NCI-H2196 treated with DMSO at 0.1 percent for 48 hours (cell line): Measurements from ENCODE around the gene LAT.
"Not testable (repeated sequence)": the region's sequence is repeated elsewhere in the genome, so short reads cannot be mapped to it uniquely, and the experiment has no call there.

Source experiments
- DNase-seq: peaks from one replicate; lab custom pipeline; 2025; ENCODE audit not compliant: unreplicated experiment; lab: John Stamatoyannopoulos, UW

LAT gene

DNA sequence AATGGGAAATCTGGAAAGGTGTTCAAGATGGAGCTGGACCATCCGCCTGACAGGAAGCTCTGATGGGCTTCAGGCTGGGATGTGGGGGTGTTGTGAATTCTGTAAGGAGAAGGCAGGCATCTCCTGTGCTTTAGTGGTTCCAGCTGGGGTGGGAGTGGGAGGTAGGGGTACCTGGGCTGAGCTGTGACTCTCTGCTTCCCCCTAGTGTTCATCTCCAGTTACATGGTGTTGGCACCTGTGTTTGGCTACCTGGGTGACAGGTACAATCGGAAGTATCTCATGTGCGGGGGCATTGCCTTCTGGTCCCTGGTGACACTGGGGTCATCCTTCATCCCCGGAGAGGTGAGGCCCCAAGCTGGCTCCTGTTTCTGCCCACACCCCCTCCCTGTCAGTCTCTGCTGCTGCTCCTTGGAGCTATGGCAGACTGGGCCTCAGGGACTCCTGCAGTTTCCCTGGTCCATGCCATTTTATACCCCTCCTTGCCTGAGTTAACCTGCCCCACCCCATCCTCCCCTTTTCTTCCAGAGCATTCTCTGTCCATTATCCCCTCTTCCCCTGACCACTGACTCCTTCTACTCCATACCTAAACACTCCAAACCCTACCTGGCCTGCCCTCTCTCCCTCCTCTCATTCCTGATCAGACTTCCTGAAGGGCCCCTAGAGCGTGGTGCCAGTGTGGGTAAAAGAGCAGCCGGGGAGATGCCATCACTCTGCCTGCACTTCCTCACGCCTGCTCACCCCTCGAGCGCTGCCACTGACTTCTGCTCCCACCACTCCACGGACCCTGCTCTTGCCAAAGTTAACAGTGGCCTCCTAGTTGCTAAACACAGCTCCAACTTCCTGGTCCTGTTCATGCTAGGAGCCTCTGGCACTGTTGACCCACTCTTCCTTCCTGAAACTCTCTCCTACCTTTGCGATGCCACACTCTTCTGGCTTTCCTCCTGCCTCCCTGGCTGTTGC, 6.9 kb upstream of the LAT start:
- DNase-seq = no peak

GRCh38 chr16:28980330-28980729, 4.5 kb upstream of the LAT start:
- not testable (repeated sequence) for DNase-seq

GRCh38 chr16:28980929-28981328, 3.9 kb upstream of the LAT start:
- DNase-seq = no peak

DNA sequence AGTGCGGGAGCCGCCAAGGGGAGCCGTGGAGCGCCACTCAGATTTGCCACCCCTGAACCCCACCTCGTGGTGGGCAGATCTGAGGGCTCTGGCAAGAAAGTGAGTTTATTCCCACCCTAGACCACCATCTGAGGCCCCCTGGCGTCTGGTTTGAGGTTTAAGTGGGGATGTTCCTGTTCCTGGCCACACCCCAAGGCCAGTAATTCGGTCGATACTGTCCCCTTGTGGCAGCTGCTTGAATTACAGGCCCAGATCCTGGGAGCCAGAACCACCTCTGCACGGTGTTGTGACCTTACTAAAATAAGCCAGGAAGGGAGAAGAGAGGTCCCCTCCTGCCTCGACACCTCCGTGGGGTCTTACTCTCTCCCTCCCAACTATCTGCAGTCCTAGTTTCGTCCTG, 3.3 kb upstream of the LAT start:
- DNase-seq = no peak

DNA sequence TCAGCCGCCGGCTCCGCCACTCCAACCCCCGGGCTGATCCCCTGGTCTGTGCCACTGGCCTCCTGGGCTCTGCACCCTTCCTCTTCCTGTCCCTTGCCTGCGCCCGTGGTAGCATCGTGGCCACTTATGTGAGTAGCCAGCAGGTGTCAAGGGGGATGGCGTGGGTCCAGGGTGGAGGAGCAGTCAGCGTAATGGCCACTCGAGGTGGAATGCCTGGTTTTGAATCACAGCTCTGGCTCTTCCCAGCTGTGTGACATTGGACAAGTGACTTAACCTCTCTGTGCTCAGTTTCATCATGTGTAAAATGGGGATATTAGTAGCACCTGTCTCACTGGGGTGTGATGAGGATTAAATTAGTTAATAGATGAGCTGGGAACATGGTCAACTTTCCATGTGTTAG, 2.4 kb upstream of the LAT start:
- no peak for DNase-seq

- no peak for DNase-seq
Measured at GRCh38 chr16:28982949-28983348, 1.9 kb upstream of the LAT start.

DNA sequence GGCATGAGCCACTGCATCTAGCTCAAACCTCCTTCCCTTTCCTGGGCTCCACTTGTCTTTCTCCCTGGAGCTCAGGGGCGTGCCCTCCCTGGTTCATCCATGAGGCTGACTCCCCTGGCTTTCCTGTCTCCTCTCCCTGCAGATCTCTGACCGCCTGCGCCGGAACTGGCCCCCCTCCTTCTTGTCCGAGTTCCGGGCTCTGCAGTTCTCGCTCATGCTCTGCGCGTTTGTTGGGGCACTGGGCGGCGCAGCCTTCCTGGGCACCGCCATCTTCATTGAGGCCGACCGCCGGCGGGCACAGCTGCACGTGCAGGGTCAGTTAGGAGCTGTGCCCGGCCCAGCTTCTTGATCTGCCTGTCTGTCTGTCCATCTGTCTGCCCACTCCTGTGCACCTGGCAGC, 1.2 kb upstream of the LAT start:
- DNase-seq = peak; percentile 73

DNA sequence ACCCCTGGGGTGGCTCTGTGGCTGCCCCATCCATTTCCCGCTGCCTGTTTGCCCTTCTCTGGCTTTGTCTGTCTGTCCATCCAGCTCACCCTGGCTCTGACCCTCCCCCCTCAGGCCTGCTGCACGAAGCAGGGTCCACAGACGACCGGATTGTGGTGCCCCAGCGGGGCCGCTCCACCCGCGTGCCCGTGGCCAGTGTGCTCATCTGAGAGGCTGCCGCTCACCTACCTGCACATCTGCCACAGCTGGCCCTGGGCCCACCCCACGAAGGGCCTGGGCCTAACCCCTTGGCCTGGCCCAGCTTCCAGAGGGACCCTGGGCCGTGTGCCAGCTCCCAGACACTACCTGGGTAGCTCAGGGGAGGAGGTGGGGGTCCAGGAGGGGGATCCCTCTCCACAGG, 761 bp upstream of the LAT start:
- no peak for DNase-seq

GRCh38 chr16:28985211-28986041, 574 bp downstream of the LAT start:
- no peak for DNase-seq

DNA sequence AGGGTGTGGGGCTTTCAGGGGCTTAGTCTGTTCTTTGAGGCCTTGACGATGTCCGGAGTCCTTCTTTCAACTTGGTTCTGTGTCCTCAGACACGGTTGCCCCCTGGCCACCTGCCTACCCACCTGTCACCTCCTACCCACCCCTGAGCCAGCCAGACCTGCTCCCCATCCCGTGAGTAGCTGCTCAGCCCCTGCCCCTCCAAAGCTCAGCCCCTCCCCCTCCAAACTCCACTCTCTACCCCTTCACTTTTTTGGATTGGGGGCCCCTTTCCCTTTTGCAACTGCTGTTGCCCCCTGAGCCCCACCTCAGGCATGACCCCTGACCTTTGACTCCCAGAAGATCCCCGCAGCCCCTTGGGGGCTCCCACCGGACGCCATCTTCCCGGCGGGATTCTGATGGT, 1.2 kb downstream of the LAT start:
- DNase-seq = no peak

DNA sequence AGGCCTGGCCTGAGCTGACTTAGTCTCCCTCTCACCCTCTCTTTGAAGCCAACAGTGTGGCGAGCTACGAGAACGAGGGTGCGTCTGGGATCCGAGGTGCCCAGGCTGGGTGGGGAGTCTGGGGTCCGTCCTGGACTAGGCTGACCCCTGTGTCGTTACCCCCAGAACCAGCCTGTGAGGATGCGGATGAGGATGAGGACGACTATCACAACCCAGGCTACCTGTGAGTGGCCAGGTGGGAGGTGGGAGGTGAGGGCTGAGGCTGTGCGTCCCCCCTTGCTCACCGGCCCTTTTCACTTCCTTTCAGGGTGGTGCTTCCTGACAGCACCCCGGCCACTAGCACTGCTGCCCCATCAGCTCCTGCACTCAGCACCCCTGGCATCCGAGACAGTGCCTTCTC, 1.6 kb downstream of the LAT start:
- DNase-seq = no peak

DNA sequence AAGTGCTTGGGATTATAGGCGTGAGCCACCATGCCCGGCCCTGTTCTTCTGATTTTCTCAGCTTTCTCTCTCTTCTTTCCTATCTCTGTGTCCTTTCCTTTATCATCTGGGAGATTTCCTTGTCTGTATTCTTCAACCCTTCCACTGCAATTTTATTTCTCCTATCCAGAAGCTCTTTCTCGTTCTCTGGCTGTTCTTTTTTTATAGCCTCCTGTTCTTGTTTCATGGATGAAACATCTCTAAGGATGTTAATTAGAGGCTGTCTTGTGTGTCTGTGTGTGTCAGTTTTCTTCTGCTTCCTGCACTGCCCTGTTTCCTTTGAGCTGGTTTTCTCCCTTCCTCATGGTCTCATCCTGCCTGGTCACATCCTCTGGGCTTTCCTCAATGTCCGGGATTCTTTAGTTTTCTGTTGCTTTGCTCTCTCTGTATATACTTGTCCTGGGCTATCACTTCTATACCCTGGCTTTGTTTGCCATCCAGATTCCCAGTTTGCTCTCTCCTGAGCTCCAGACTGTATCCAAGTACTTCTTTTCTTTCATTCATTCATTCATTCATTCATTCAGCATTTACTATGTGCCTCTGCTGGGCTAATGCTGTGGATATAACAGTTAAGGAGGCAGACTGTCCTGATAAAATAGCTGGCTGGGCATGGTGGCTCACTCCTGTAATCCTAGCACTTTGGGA, 2.5 kb downstream of the LAT start:
- DNase-seq = no peak

DNA sequence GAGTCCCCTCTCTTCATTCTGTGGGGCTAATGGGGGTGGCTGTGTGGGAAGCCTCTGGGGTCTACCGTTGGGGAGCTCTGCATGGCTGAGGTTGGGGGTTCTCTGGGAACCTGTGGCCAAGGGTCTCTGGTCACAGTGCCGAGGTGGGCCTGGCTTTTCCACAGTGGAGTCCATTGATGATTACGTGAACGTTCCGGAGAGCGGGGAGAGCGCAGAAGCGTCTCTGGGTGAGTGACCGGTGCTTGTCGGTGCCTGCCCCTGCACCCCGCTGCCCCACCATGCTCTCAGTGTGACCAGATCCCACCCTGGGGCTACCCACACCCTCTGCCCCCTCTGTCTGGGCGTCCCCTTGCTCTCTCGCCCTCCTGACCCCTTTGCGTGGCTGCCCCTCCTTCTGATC, 4.5 kb downstream of the LAT start:
- DNase-seq = no peak

GRCh38 chr16:28990375-28991040, 5.7 kb downstream of the LAT start:
- no peak for DNase-seq

DNA sequence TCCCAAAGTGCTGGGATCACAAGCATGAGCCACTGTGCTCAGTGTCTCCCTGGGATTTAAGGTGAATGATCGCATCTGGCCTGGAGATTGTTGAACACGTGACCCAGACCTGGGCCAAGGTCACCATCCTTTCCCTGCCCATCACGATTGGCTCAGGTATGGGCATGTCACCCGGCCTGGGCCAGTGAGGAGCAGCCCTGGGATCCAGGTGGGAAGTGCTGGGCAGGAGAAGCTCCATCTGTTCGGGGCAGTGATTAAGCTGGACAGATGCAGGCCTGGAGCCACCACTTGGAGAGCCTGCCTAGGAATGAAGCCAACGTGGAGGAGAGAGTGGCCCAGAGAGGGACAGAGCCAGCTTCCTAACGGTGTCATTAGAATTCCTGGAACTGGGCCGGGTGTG, 6.8 kb downstream of the LAT start:
- DNase-seq = no peak

DNA sequence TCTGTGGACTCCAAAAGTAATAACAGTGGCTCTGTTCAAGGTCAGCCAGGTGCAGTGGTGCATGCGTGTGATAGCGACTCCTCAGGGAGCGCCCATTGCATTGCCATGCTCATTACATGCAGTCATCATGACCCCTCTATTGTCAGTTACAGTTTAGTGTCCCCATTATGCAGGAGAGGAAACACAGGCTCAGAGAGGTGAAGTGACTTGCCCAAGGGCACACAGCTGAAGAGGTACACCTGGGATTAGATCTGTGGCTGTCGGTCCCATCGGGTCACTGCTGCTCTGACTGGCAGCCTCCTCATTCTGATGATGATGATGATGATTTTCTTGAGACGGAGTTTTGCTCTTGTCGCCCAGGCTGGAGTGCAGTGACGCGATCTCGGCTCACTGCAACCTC, 7.6 kb downstream of the LAT start:
- DNase-seq = no peak

GRCh38 chr16:28998837-28999236, 14.0 kb downstream of the LAT start:
- no peak for DNase-seq

DNA sequence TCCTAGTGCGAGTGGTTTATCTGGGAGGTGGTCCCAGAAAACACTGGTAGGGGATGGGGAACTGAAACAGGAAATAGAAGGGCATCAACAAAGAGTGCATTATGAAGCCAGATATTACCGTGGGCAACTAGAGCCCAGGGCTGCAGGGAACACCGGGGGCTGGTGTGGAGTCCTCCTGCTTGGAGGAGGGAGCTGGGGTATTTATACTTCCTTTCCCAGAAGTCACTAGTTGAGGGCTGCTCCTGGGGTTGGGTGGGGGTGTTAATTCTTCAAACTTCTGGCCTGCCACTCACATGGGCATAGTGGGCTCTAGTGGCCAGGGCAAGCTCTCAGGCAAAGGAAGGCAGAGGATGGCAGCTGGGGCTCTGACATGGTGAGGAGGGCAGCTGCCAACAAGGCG, 14.7 kb downstream of the LAT start:
- DNase-seq = no peak

- no peak for DNase-seq
Measured at GRCh38 chr16:29000019-29000418, 15.2 kb downstream of the LAT start.

GRCh38 chr16:29004496-29005139, 19.8 kb downstream of the LAT start:
- not testable (repeated sequence) for DNase-seq
